Smooth muscle cell of the brain vasculature (primary cell): Measurements from ENCODE around the gene KLHL30.

Experiments
- DNase-seq: peaks from one replicate; pipeline ENCODE4 v3.0.0-alpha.2; 2012; ENCODE audit warnings: low read depth, low spot score

The KLHL30 gene

GRCh38 chr2:238130111-238130695 lies 8.3 kb upstream of the KLHL30 start:
- DNase-seq = no peak

- DNase-seq = no peak
These were observed 7.5 kb upstream of the KLHL30 start for GRCh38 chr2:238130696-238131628.

- DNase-seq = no peak
These were observed 6.6 kb upstream of the KLHL30 start for GRCh38 chr2:238131761-238132462.

GRCh38 chr2:238132463-238133450 lies 5.7 kb upstream of the KLHL30 start:
- DNase-seq = no peak

GRCh38 chr2:238133499-238134392 lies 4.7 kb upstream of the KLHL30 start:
- DNase-seq = no peak

GRCh38 chr2:238134393-238134785 lies 4.1 kb upstream of the KLHL30 start:
- DNase-seq = no peak

- DNase-seq = no peak
These were observed 2.8 kb upstream of the KLHL30 start for GRCh38 chr2:238135601-238136150.

GRCh38 chr2:238136820-238137537 lies 1.5 kb upstream of the KLHL30 start:
- no peak for DNase-seq

GRCh38 chr2:238137885-238138284 lies 583 bp upstream of the KLHL30 start:
- DNase-seq = no peak

- no peak for DNase-seq
These were observed 950 bp downstream of the KLHL30 start for GRCh38 chr2:238139196-238140039.

GRCh38 chr2:238140040-238140439 lies 1.6 kb downstream of the KLHL30 start:
- no peak for DNase-seq

- no peak for DNase-seq
These were observed 2.5 kb downstream of the KLHL30 start for GRCh38 chr2:238140721-238141540.

- DNase-seq = no peak
These were observed 3.3 kb downstream of the KLHL30 start for GRCh38 chr2:238141541-238142318.

GRCh38 chr2:238142382-238143205 lies 4.1 kb downstream of the KLHL30 start:
- no peak for DNase-seq

GRCh38 chr2:238143239-238143951 lies 4.9 kb downstream of the KLHL30 start:
- DNase-seq = no peak
